Measurements from ENCODE around the gene CPNE2.
A peak's percentile ranks its signal among the peaks of the same experiment; 100 is the strongest.

CPNE2 gene

DNA sequence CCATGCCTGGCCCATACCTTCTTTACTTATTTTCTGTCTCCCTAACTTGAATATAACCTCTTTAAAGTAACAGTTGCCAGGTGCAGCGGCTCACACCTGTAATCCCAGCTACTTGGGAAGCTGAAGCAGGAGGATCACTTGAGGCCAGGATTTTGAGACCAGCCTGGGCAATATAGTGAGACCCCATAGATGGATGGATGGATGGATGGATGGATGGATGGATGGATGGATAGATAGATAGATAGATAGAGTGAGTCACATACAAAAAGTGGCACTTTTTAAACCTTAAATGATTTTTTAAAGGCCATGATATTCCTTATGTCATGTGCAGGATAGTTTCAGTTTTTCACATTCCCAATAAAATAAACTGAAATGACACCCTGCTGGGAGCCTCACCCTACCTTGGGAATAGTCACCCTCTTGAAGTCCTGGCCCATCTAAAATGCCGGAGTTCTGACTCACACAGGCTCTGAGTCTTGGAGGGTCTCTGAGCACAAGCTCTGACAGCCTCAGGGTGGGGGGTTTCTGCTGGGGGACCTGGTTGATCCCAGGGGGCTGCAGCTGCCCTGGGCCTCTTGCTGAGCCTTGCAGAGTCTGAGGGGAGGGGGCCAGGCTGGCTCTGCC is 26.2 kb downstream of the CPNE2 start:
- Histone ChIP-seq H3K27me3 (ENCODE audit: insufficient read depth, insufficient read length) (no peaks in the 10 kb centered on the region), H3K4me1 (ENCODE audit: insufficient read depth, insufficient read length) (peaks cover 17% of the 10 kb centered on the region), H3K9me3 (ENCODE audit: insufficient read depth, low read length) (no peaks in the 10 kb centered on the region), H3K4me3 (ENCODE audit: insufficient read length, low read depth) (no peak overlapping the region), H3K9ac (ENCODE audit: insufficient read length, low read depth) (no peak overlapping the region), H3K36me3 (ENCODE audit: insufficient read depth, insufficient read length, low read length) (peaks cover 72% of the 10 kb centered on the region)
- DNase-seq (ENCODE audit: low read depth, low spot score): no peak
- no peak for TF ChIP-seq YY1 (IDR thresholded peaks at IDR 0.05; ENCODE audit: insufficient read depth, insufficient read length)
- no peak for TF ChIP-seq ZNF274 (IDR thresholded peaks at IDR 0.05; ENCODE audit: low read depth, low read length)
- TF ChIP-seq SUZ12 (IDR thresholded peaks at IDR 0.05; ENCODE audit: extremely low read depth, insufficient read depth, insufficient read length): no peak

DNA sequence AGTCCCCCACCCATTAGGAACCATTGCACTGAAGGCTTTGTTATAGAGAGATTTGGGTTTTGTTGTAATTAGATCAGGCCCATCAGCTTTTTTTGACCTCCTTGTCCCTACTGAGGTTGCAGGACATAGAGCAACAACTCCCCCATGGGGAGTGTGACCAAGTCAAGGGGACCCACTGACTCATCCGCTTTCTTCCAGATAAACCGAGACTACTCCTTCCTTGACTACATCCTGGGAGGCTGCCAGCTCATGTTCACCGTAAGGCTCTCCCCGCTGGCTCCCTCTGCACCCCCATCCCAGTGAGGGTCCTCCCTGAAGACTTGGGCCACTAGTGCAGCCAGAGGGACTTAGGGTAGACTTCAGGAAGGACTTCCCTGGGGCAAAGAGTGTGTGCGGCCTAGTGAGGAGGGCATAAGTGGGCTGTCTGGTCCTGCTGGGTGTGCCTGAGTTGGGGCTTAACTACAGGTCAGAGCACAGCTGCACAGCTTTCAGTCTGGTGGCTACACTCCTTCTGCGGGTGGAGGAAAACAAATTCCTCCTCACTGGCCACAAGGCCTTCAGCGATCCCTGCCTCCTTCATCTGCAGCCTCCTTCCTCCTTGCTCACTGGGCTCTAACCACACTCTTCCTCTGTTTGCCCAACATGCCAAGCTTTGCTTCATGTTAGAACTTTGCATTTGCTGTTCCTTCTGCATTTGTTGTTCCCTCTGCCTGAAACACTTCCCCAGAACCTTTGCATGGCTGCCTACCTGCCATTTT is 31.0 kb downstream of the CPNE2 start:
- no peak for TF ChIP-seq ZNF274 (IDR thresholded peaks at IDR 0.05; ENCODE audit: low read depth, low read length)
- TF ChIP-seq YY1 (IDR thresholded peaks at IDR 0.05; ENCODE audit: insufficient read depth, insufficient read length): no peak
- no peak for TF ChIP-seq SUZ12 (IDR thresholded peaks at IDR 0.05; ENCODE audit: extremely low read depth, insufficient read depth, insufficient read length)
- Histone ChIP-seq H3K9me3 (ENCODE audit: insufficient read depth, low read length) (no peaks in the 10 kb centered on the region), H3K36me3 (ENCODE audit: insufficient read depth, insufficient read length, low read length) (peaks cover 60% of the 10 kb centered on the region), H3K4me3 (ENCODE audit: insufficient read length, low read depth) (no peak overlapping the region), H3K27me3 (ENCODE audit: insufficient read depth, insufficient read length) (no peaks in the 10 kb centered on the region), H3K4me1 (ENCODE audit: insufficient read depth, insufficient read length) (peaks cover 4% of the 10 kb centered on the region), H3K9ac (ENCODE audit: insufficient read length, low read depth) (peak overlapping the region; percentile 42)
- no peak for DNase-seq (ENCODE audit: low read depth, low spot score)

DNA sequence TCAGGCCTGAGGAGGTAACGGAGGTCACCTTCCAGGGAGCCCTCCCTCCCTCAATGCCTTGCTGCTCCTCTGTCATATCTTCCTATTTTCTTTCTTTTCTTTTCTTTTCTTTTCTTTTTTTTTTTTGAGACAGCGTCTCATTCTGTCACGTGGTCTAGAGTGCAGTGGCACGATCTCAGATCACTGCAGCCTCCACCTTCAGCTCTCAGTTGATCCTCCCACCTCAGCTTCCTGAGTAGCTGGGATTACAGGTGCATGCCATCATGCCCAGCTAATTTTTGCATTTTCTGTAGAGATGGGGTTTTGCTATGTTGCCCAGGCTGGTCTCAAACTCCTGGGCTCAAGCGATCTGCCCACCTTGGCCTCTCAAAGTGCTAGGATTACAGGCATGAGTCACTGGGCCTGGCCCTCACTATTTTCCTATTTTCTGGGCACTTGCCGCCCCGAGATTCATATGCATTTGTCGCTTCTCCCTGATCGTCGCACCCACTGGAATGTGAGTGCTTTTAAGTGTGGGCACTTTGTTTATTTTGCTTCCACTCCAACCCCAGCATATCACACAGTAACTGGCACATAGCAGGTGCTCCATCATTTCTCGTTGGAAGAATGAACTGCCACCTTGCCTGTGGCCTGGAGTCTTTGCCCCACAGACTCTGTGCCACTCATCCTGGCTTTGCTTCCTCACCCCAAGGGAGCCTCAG is 31.7 kb downstream of the CPNE2 start:
- TF ChIP-seq ZNF274 (IDR thresholded peaks at IDR 0.05; ENCODE audit: low read depth, low read length): no peak
- TF ChIP-seq SUZ12 (IDR thresholded peaks at IDR 0.05; ENCODE audit: extremely low read depth, insufficient read depth, insufficient read length): no peak
- no peak for TF ChIP-seq YY1 (IDR thresholded peaks at IDR 0.05; ENCODE audit: insufficient read depth, insufficient read length)
- H3K27me3 ChIP-seq (ENCODE audit: insufficient read depth, insufficient read length): no peaks in the 10 kb centered on the region
- H3K9ac ChIP-seq (ENCODE audit: insufficient read length, low read depth): peak overlapping the region; percentile 42

DNA sequence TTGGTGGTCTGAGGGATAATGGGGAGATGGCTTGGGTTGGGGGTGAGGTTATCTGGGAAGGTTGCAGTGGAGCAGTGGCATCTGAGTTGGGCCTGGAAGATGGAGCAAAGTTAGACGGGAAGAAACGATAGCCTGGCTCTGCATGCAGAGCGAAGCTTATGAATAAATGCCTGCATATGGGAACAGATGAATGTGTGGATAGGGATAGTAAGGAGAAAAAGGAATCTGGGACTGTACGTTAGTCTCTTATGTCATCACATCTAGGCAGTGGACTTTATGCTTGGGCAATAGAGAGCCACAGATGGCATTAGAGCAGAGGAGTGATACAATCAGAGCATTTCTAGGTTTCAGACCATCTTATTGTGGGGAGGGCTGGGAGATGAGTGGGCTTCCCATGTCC is 33.0 kb downstream of the CPNE2 start:
- no peak for DNase-seq (ENCODE audit: low read depth, low spot score)
- Histone ChIP-seq H3K36me3 (ENCODE audit: insufficient read depth, insufficient read length, low read length) (peaks cover 48% of the 10 kb centered on the region), H3K9ac (ENCODE audit: insufficient read length, low read depth) (no peak overlapping the region), H3K9me3 (ENCODE audit: insufficient read depth, low read length) (no peaks in the 10 kb centered on the region), H3K27me3 (ENCODE audit: insufficient read depth, insufficient read length) (no peaks in the 10 kb centered on the region), H3K4me1 (ENCODE audit: insufficient read depth, insufficient read length) (peaks cover 4% of the 10 kb centered on the region), H3K4me3 (ENCODE audit: insufficient read length, low read depth) (no peak overlapping the region)
- no peak for TF ChIP-seq SUZ12 (IDR thresholded peaks at IDR 0.05; ENCODE audit: extremely low read depth, insufficient read depth, insufficient read length)
- no peak for TF ChIP-seq YY1 (IDR thresholded peaks at IDR 0.05; ENCODE audit: insufficient read depth, insufficient read length)
- TF ChIP-seq ZNF274 (IDR thresholded peaks at IDR 0.05; ENCODE audit: low read depth, low read length): no peak

More for the DNA sequence above, 31.7 kb downstream of the CPNE2 start:
- DNase-seq (ENCODE audit: low read depth, low spot score): no peak
- Histone ChIP-seq H3K4me3 (ENCODE audit: insufficient read length, low read depth) (no peak overlapping the region), H3K4me1 (ENCODE audit: insufficient read depth, insufficient read length) (peaks cover 4% of the 10 kb centered on the region), H3K36me3 (ENCODE audit: insufficient read depth, insufficient read length, low read length) (peaks cover 57% of the 10 kb centered on the region), H3K9me3 (ENCODE audit: insufficient read depth, low read length) (no peaks in the 10 kb centered on the region)

DNA sequence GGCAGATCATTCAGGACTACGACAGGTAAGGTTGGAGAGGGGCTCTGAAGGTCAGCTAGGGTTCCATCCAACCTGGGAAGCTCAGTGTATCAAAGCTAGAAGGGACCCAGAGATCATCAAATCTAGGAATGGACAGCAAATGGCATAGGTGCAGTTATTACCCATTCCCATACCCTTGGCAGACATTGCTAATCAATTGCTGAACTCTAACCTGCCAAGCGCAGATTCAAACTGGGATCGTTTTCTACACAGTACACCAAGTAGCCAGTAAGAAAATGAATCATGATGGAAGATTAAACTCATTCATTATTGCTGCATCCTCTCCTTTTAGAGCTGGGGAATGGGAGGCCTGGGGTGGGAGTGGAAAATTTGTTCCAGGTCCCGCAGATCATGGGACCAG is 33.6 kb downstream of the CPNE2 start:
- H3K27me3 ChIP-seq (ENCODE audit: insufficient read depth, insufficient read length): no peaks in the 10 kb centered on the region
- no peak for TF ChIP-seq SUZ12 (IDR thresholded peaks at IDR 0.05; ENCODE audit: extremely low read depth, insufficient read depth, insufficient read length)
- no peak for TF ChIP-seq ZNF274 (IDR thresholded peaks at IDR 0.05; ENCODE audit: low read depth, low read length)
- no peak for TF ChIP-seq YY1 (IDR thresholded peaks at IDR 0.05; ENCODE audit: insufficient read depth, insufficient read length)
- no peak for DNase-seq (ENCODE audit: low read depth, low spot score)
- H3K9ac ChIP-seq (ENCODE audit: insufficient read length, low read depth): no peak overlapping the region
- H3K9me3 ChIP-seq (ENCODE audit: insufficient read depth, low read length): no peaks in the 10 kb centered on the region
- no peak overlapping the region for H3K4me3 ChIP-seq (ENCODE audit: insufficient read length, low read depth)
- H3K4me1 ChIP-seq (ENCODE audit: insufficient read depth, insufficient read length): peaks cover 4% of the 10 kb centered on the region
- H3K36me3 ChIP-seq (ENCODE audit: insufficient read depth, insufficient read length, low read length): peaks cover 44% of the 10 kb centered on the region

DNA sequence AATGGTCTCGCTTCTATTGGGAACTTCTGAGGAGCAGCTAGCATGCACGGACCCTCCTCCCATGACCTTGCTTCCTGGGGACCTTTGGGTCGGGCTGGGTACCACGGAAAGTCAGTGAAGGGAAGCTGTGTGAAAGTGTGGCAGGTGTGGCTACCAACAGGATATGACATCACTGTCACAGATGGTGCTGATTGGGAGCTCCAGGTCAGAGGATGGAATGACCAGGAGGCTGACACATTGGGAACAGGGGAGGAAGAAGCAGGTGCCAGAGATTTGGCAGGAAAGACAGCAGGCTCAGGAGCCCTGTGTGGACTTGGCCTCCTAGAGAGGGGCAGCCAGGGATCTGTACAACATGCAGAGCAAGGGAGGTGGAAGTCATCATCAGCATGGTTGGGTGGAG is 34.0 kb downstream of the CPNE2 start:
- Histone ChIP-seq H3K36me3 (ENCODE audit: insufficient read depth, insufficient read length, low read length) (peaks cover 40% of the 10 kb centered on the region), H3K4me1 (ENCODE audit: insufficient read depth, insufficient read length) (peaks cover 5% of the 10 kb centered on the region), H3K9ac (ENCODE audit: insufficient read length, low read depth) (no peak overlapping the region)

More for the DNA sequence above, 34.0 kb downstream of the CPNE2 start:
- TF ChIP-seq SUZ12 (IDR thresholded peaks at IDR 0.05; ENCODE audit: extremely low read depth, insufficient read depth, insufficient read length) (no peak), YY1 (IDR thresholded peaks at IDR 0.05; ENCODE audit: insufficient read depth, insufficient read length) (no peak), ZNF274 (IDR thresholded peaks at IDR 0.05; ENCODE audit: low read depth, low read length) (no peak)
- Histone ChIP-seq H3K27me3 (ENCODE audit: insufficient read depth, insufficient read length) (no peaks in the 10 kb centered on the region), H3K9me3 (ENCODE audit: insufficient read depth, low read length) (no peaks in the 10 kb centered on the region), H3K4me3 (ENCODE audit: insufficient read length, low read depth) (no peak overlapping the region)
- no peak for DNase-seq (ENCODE audit: low read depth, low spot score)
